Skeletal muscle tissue (tissue), 4 donors: ENCODE results near the gene TMED7. TPM values are rescaled to one million over a fixed set of nuclear protein-coding genes. Genes with fewer than 3 reads are reported as not detected.

Experiments used
- H3K27ac ChIP-seq: one replicate; pipeline ENCODE4 v1.7.0; 2013; ENCODE audit warnings: mild to moderate bottlenecking, low read depth, low read length, inconsistent platforms
- H3K27me3 ChIP-seq, 3 donors: one replicate each; pipeline ENCODE4 v1.7.0; 2013; ENCODE audit warnings: low read length in 3 of 3; ENCODE audit not compliant: control insufficient read depth in 3 of 3, insufficient read depth in 3 of 3
- H3K36me3 ChIP-seq, 3 donors: one replicate each; pipeline ENCODE4 v1.7.0; 2013; ENCODE audit warnings: low read length in 3 of 3; ENCODE audit not compliant: control insufficient read depth in 3 of 3, insufficient read depth in 3 of 3
- H3K4me1 ChIP-seq, 3 donors: one replicate each; pipeline ENCODE4 v1.7.0; 2013; ENCODE audit warnings: low read length in 3 of 3, mild to moderate bottlenecking in 3 of 3; ENCODE audit not compliant: control insufficient read depth in 3 of 3, insufficient read depth in 3 of 3
- H3K4me3 ChIP-seq, 3 donors: one replicate each; pipeline ENCODE4 v1.7.0; 2013; ENCODE audit warnings: low read length in 3 of 3
- H3K9ac ChIP-seq, 3 donors: one replicate each; pipeline ENCODE4 v1.7.0; 2013; ENCODE audit warnings: low read length in 3 of 3, mild to moderate bottlenecking in 3 of 3, moderate library complexity in 2 of 3, low read depth in 1 of 3
- H3K9me3 ChIP-seq, 3 donors: one replicate each; pipeline ENCODE4 v1.7.0; 2013; ENCODE audit warnings: low read length in 3 of 3; ENCODE audit not compliant: control insufficient read depth in 3 of 3
- total RNA-seq: library from RNA; depleted of rRNA; stranded (reverse); fragments of >200 nt; gene quantifications from one replicate; pipeline ENCODE4 v1.2.3, GENCODE V29; 2014
- donor health status: Osteomylitis.

The TMED7 gene
- total RNA-seq, 1 donor from 2014 or later: 50.1 TPM

DNA sequence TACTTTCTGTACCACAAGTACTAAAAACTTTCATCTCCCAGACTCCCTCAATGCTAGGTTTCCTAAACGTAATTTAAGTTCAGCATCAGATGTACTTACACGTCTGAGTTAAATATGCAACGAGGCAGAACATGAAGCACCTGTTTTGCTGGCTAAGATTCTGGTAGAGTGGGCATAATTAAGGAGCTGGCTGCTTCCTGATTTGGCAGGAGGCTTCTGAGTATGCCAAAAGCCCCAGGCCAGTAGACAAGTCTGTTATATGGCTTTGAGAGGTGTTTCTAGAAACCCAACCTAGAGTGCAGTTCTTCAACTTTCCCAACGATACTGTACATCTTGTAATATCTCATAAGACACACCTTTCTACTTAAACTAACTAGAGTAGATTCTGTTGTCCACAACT, 37.2 kb downstream of the TMED7 start:
- no peak overlapping the region for H3K4me3 ChIP-seq
- H3K9me3 ChIP-seq: no peaks in the 10 kb centered on the region
- H3K36me3 ChIP-seq: no peaks in the 10 kb centered on the region
- no peak overlapping the region for H3K9ac ChIP-seq
- H3K27ac ChIP-seq: peak overlapping the region; percentile 6
- H3K27me3 ChIP-seq: no peaks in the 10 kb centered on the region
- peaks cover 13 to 33% (median 13%) of the 10 kb centered on the region in 3 donors for H3K4me1 ChIP-seq

DNA sequence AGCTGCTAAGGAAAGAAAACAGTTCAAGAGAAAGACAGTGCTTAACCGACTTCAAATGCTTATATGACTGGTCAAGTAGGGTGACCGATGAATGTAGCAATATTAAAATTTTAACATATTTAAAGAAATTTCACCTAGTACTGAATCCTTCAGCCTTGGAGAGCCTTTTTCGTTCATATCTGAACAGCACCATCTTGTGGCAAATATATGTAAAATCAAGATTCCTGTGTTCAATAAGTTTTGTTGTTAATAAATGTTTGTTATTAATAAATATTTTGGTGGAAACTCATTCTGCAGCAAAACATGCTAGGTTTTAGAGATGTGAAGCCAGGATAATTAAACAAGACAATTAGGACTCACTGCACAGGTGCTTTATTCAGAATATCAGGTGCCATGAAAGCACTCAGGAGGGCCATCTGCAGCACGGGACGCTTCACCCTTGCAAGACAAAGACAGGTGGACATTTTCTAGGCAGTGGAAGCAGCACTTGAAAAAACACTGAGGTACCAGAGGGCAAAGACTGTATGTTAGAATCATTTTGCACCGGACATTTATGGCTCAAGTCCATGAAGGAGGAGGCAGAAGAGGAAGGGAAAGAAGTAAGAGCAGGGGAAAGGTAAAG, 39.2 kb downstream of the TMED7 start:
- Histone ChIP-seq H3K9ac (peak overlapping the region in 1 of 3 donors; percentile 61), H3K4me3 (peak overlapping the region in 1 of 3 donors; percentile 46), H3K9me3 (no peaks in the 10 kb centered on the region), H3K36me3 (no peaks in the 10 kb centered on the region), H3K27ac (no peak overlapping the region), H3K4me1 (peaks cover 13 to 37% (median 13%) of the 10 kb centered on the region in 3 donors), H3K27me3 (no peaks in the 10 kb centered on the region)

DNA sequence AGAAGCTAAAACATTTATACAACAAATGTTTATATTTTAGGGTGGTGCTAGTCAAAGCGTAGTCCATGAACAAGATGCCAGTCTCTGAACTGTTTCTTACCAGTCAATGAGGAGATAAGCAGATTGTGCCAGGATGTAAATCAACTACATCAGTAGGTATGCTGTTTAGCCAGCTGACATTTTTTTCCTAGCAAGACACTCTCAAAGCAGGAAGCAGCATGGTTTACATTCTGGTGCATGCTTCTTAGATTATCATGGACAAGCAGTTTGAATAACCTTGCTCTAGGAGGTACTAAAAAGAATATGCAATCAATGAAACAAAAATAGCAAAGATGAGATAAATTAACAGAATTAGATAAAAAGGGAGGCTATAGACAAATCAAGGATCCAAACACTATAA, 40.6 kb downstream of the TMED7 start:
- Histone ChIP-seq H3K9ac (no peak overlapping the region), H3K9me3 (no peaks in the 10 kb centered on the region), H3K4me1 (peaks cover 13 to 37% (median 13%) of the 10 kb centered on the region in 3 donors), H3K36me3 (peaks cover 0 to 8% (median 4%) of the 10 kb centered on the region in 3 donors), H3K27me3 (no peaks in the 10 kb centered on the region), H3K27ac (no peak overlapping the region), H3K4me3 (no peak overlapping the region)

DNA sequence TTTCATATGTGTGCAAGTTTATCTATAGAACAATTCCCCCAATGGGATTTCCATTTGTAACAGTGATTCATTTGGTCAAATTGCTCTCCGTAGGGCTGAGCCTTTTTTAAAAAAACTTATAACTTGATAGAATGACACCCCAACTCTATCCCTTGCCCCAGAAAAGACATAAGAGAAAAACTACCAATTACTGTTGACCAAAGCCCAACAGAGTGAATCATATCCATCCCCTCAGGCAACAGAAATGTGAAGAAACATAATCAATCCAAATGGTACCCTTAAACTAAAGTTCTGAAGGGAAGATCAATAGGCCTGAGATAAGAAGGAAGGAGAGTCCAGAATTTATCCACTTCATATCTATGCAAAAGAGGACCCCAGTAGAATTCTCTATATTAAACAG, 41.3 kb downstream of the TMED7 start:
- no peaks in the 10 kb centered on the region for H3K27me3 ChIP-seq
- no peaks in the 10 kb centered on the region for H3K9me3 ChIP-seq
- no peak overlapping the region for H3K9ac ChIP-seq
- no peak overlapping the region for H3K4me3 ChIP-seq
- peaks cover 10 to 37% (median 13%) of the 10 kb centered on the region in 3 donors for H3K4me1 ChIP-seq
- H3K27ac ChIP-seq: no peak overlapping the region
- peaks cover 0 to 10% (median 6%) of the 10 kb centered on the region in 3 donors for H3K36me3 ChIP-seq

DNA sequence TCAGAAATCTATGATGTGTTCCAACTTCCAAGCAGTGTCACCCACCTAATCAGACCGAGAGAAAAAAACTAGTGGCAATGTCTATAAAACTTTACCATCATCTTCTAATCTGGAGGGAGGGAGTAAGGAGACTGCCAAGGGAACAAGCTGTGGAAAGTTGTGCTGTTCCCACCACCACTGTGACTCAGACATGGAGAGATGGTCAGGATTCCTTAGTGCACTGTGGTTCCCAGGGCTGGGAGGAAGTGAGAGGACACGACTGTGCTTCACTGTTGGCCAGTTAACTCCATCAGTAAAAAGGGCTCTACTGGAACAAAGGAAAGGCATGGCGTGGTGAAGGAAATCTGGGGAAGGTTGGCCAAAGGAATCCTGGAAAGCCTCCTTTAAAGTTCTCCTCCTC, 42.4 kb downstream of the TMED7 start:
- Histone ChIP-seq H3K27ac (no peak overlapping the region), H3K27me3 (no peaks in the 10 kb centered on the region), H3K36me3 (peaks cover 0 to 10% (median 6%) of the 10 kb centered on the region in 3 donors), H3K9me3 (no peaks in the 10 kb centered on the region), H3K9ac (no peak overlapping the region), H3K4me1 (peaks cover 10 to 30% (median 11%) of the 10 kb centered on the region in 3 donors), H3K4me3 (no peak overlapping the region)

DNA sequence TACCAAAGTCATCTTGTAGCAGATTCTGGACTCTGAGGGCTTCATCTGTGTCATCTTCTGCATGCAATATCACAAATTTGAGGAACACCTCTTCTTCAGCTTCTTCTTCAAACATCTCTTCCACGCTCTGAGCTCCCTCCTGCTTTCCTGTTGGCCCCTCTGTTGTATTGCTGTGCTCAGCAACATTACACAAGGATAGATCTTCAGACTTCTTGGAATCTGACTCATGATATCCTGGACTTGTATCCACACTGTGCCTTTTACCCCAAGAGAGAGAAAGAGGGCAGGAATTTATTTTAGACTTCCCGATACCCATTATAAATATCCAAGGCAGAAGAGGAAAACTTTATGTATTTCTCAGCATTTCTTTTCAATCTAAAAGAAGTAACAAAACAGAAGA, 44.9 kb downstream of the TMED7 start:
- Histone ChIP-seq H3K27me3 (no peaks in the 10 kb centered on the region), H3K36me3 (peaks cover 0 to 10% (median 8%) of the 10 kb centered on the region in 3 donors), H3K4me1 (peaks cover 2 to 12% (median 3%) of the 10 kb centered on the region in 3 donors), H3K4me3 (no peak overlapping the region), H3K9ac (no peak overlapping the region), H3K27ac (no peak overlapping the region), H3K9me3 (no peaks in the 10 kb centered on the region)

DNA sequence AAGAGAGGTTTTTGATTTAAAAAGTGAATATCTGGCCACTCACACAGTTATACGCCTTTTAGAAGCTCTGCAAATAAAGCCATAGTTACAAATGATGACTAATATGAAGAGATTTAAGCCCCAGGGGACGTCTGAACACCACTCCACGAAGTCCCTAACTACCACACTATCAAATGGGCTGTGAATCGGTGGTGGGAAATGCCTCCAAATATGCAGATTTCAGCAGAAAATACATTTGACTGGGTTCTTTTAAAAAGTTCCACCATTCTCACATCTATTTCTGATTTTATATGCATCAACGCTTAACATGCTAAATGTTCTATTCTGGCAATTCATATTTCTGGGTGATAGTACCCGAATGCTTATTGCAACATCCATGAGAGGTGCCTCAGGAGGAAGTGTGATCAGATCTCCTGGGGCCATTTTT, 46.1 kb downstream of the TMED7 start:
- Histone ChIP-seq H3K9me3 (no peaks in the 10 kb centered on the region), H3K9ac (no peak overlapping the region), H3K4me3 (no peak overlapping the region), H3K27me3 (no peaks in the 10 kb centered on the region), H3K36me3 (peaks cover 0 to 10% (median 8%) of the 10 kb centered on the region in 3 donors), H3K4me1 (peaks cover 0 to 4% (median 0%) of the 10 kb centered on the region in 3 donors), H3K27ac (no peak overlapping the region)

DNA sequence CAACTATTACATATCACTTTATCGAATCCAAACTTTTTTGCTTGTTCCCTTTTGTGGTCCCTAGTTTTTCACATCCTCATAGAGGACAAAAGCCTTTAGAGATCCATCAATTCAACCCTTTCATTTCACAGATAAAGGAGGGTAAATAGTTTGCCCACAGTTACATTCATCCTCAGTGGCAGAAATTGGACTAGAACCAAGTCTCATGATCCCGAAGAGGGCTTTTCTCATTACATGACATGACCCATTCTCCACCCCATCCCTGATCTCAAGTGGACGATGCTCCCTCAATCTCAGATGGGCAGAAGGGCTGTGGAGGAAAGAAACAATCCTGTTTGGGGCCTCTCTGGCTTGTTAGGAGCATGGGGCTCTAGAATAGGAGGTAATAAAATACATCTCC, 46.6 kb downstream of the TMED7 start:
- no peak overlapping the region for H3K27ac ChIP-seq
- H3K4me1 ChIP-seq: peaks cover 0 to 4% (median 0%) of the 10 kb centered on the region in 3 donors
- H3K9me3 ChIP-seq: no peaks in the 10 kb centered on the region
- H3K4me3 ChIP-seq: no peak overlapping the region
- no peaks in the 10 kb centered on the region for H3K27me3 ChIP-seq
- no peak overlapping the region for H3K9ac ChIP-seq
- H3K36me3 ChIP-seq: peaks cover 0 to 10% (median 8%) of the 10 kb centered on the region in 3 donors

DNA sequence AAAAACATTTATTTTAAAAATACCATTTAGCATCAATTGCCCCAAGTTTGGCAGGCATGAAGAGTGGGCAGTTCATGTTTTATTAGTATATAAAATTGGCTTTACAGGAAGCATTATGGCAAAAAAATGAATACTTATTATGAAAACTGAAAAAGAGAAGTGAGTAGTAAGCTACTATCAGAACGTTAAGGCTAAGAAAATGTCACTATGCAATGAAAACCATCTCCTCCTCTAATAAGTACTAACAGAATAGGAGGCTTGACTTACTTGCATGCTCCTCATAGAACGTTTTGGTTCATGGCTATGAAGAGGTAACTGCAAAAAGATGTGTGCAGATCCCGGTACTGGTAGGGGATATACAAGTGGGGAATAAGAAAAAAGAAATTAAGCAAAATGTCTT, 47.2 kb downstream of the TMED7 start:
- Histone ChIP-seq H3K27ac (no peak overlapping the region), H3K9ac (no peak overlapping the region), H3K36me3 (peaks cover 0 to 10% (median 8%) of the 10 kb centered on the region in 3 donors), H3K4me3 (no peak overlapping the region), H3K9me3 (no peaks in the 10 kb centered on the region), H3K27me3 (no peaks in the 10 kb centered on the region), H3K4me1 (peaks cover 0 to 4% (median 0%) of the 10 kb centered on the region in 3 donors)

DNA sequence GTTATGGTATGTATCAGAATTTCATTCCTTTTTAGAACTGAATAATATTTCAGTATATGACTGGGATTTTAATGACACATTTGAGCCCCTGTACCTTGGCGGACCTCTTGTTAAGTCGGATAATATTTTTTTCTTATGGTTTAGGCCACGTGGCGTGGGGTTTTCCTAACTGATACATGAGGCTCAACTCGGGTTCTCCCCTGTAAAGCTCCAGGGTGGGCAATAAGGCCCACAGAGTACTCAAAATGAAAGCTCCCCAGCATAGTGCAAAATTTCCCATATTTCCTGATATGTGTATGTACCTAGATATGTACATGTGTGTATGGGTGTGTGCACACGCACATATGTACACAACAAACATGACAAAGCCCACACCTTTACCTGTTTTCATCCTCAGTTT, 48.1 kb downstream of the TMED7 start:
- Histone ChIP-seq H3K9ac (no peak overlapping the region), H3K27ac (no peak overlapping the region), H3K9me3 (no peaks in the 10 kb centered on the region), H3K4me1 (no peaks in the 10 kb centered on the region), H3K27me3 (no peaks in the 10 kb centered on the region), H3K36me3 (peaks cover 0 to 10% (median 8%) of the 10 kb centered on the region in 3 donors), H3K4me3 (no peak overlapping the region)
